ENCODE data around the gene C2CD2.

DNA sequence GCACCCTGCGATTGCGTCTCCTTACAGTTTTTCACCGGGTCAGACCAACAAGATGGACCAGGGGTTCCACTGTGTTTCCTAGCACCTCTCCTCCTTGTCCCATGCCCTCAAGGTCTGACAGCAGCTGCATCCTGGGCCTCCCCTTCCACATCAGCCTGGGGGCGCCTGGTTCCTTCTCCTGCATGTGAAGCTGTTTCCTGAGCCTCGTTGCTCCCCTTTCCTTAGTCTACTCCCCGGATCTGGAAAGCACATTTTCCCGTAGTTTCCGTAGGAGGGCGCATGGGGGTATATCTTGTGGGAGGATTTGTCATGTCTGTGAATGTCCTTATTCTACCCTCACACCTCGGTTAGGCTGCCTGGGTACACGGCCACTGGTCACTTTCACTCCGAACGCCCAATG is 80.8 kb downstream of the C2CD2 start:
- TF ChIP-seq TOX (CRISPR knock-in tag; IDR thresholded peaks at IDR 0.05; ENCODE audit: borderline replicate concordance), result no peak
- TF ChIP-seq RARB (CRISPR knock-in tag; IDR thresholded peaks at IDR 0.05), result no peak
- TF ChIP-seq ZFP30 (CRISPR knock-in tag; IDR thresholded peaks at IDR 0.05), result no peak
- TF ChIP-seq ISL1 (CRISPR knock-in tag; IDR thresholded peaks at IDR 0.05), result no peak

All from SK-N-SH treated with all-trans-retinoic acid at 6 μM for 48 hours (cell line).